Heart left ventricle (tissue), 13 donors: ENCODE results near the gene COLEC11.

ENCODE experiments used
- CTCF ChIP-seq, 12 donors: fragments of 200-600 bp; sonication (generic) in 4 of 12; IDR thresholded peaks; one replicate each; pipeline versions ENCODE4 v1.5.0 to v1.8.0; 2018 to 2022; ENCODE audit warnings: antibody characterized with exemption in 12 of 12, mild to moderate bottlenecking in 5 of 12
- POLR2A ChIP-seq, 2 donors: fragments of 450-650 bp; IDR thresholded peaks; one replicate each; pipeline ENCODE4 v1.6.1; 2017; ENCODE audit warnings: antibody characterized with exemption in 2 of 2, mild to moderate bottlenecking in 2 of 2, moderate library complexity in 2 of 2
- donor health status: ischemic (EF 13 %, LVEDD 7.1; RV severe dilation, severe dysfunction).
- donor health status: DM: no; HTN: yes; CAD: no.
- donor health status: DM: no; HTN: no; CAD: no.
- donor health status: ischemic (EF 25% LVEDD 6.9; RV normal size, moderate dysfunction).
- donor health status: ischemic (EF 25% LVEDD 5.7; RV mildly dilated, moderate dysfunction).
- donor health status: ischemic (EF 35%, LVEDD 5.7; RV mildly dilated, moderate dysfunction).
- donor health status: nonischemic (EF 11% LVEDD 7.7; RV severe dilation, severe dysfunction).
- donor health status: DM: yes; HTN: yes; CAD: no.
- donor health status: PGD.
- donor health status: ischemic (EF 29% LVEDD 5.4; RV normal size, mild dysfunction).
- donor health status: nonischemic (EF 23%, LVEDD 6.1; RV moderate dilation, normal function).

GRCh38 chr2:3652896-3653625, 58.1 kb downstream of the COLEC11 start:
- TF ChIP-seq POLR2A (IDR thresholded peaks at IDR 0.05), result no peak
- no peak for TF ChIP-seq CTCF (IDR thresholded peaks at IDR 0.05)
